Measurements from ENCODE around the gene RABL2A. TPM values are rescaled to one million over a fixed set of nuclear protein-coding genes. Genes with fewer than 3 reads are reported as not detected.
"Not testable (repeated sequence)": the region's sequence is repeated elsewhere in the genome, so short reads cannot be mapped to it uniquely, and the experiment has no call there.

The RABL2A gene
- total RNA-seq, 1 experiment from 2014 or later = 14.3 TPM

- H3K79me2 ChIP-seq (ENCODE audit: insufficient read depth, low read length); H3K4me2 ChIP-seq (ENCODE audit: low read length); H3K9me2 ChIP-seq (ENCODE audit: insufficient read depth); H3K9ac ChIP-seq (ENCODE audit: low read length); H3K9me3 ChIP-seq (ENCODE audit: control insufficient read depth in 1 of 2, insufficient read depth in 1 of 2, low read depth in 1 of 2, low read length in 2 of 2); CTCF ChIA-PET; H4K20me1 ChIP-seq (ENCODE audit: insufficient read depth); H3K4me3 ChIP-seq (replicated peaks in 1 of 2; ENCODE audit: low read depth in 1 of 2, low read length in 2 of 2); DNase-seq (ENCODE audit: low read depth, low spot score); POLR2A ChIA-PET; BruUV-seq (replicated peaks); intact Hi-C loops (cut with micrococcal nuclease); H3K27me3 ChIP-seq (ENCODE audit: insufficient read depth, low read length); H3K4me1 ChIP-seq (ENCODE audit: control insufficient read depth in 1 of 2, insufficient read depth in 2 of 2, low read length in 2 of 2); H3K27ac ChIP-seq (ENCODE audit: low read depth, low read length); ATAC-seq; RAD21 ChIA-PET (ENCODE audit: low non-redundant PET in 1 of 2, low total read pairs in 2 of 2, uncharacterized antibody in 2 of 2, unreplicated experiment in 2 of 2); H3K36me3 ChIP-seq (ENCODE audit: control insufficient read depth in 1 of 2, insufficient read depth in 2 of 2, low read length in 2 of 2); H2AFZ ChIP-seq (ENCODE audit: low read depth, low read length, poor library complexity, severe bottlenecking): not testable (repeated sequence)
Measured at GRCh38 chr2:113650834-113651815, 24.1 kb downstream of the RABL2A start.

- POLR2A ChIA-PET; intact Hi-C loops (cut with micrococcal nuclease); RAD21 ChIA-PET (ENCODE audit: low non-redundant PET in 1 of 2, low total read pairs in 2 of 2, uncharacterized antibody in 2 of 2, unreplicated experiment in 2 of 2): not testable (repeated sequence)
Measured at GRCh38 chr2:113652599-113652998, 25.5 kb downstream of the RABL2A start.

DNA sequence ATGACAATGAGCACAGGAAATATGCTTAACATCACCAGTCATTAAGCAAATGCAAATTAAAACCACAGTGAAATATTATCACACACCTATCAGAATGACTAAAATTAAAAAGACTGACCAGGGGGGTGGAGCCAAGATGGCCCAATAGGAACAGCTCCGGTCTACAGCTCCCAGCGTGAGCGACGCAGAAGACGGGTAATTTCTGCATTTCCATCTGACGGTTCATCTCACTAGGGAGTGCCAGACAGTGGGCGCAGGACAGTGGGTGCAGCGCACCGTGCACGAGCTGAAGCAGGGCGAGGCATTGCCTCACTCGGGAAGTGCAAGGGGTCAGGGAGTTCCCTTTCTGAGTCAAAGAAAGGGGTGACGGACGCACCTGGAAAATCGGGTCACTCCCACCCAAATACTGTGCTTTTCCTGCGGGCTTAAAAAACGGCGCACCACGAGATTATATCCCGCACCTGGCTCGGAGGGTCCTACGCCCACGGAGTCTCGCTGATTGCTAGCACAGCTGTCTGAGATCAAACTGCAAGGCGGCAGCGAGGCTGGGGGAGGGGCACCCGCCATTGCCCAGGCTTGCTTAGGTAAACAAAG is 29.1 kb downstream of the RABL2A start:
- RAD21 ChIA-PET (ENCODE audit: low non-redundant PET in 1 of 2, low total read pairs in 2 of 2, uncharacterized antibody in 2 of 2, unreplicated experiment in 2 of 2); H3K9ac ChIP-seq (ENCODE audit: low read length); H3K27ac ChIP-seq (ENCODE audit: low read depth, low read length); H3K4me2 ChIP-seq (ENCODE audit: low read length); H3K4me1 ChIP-seq (ENCODE audit: control insufficient read depth in 1 of 2, insufficient read depth in 2 of 2, low read length in 2 of 2); H4K20me1 ChIP-seq (ENCODE audit: insufficient read depth); H3K79me2 ChIP-seq (ENCODE audit: insufficient read depth, low read length); H3K36me3 ChIP-seq (ENCODE audit: control insufficient read depth in 1 of 2, insufficient read depth in 2 of 2, low read length in 2 of 2); H3K4me3 ChIP-seq (replicated peaks in 1 of 2; ENCODE audit: low read depth in 1 of 2, low read length in 2 of 2); ATAC-seq; intact Hi-C loops (cut with micrococcal nuclease); BruUV-seq (replicated peaks); H3K9me2 ChIP-seq (ENCODE audit: insufficient read depth); H2AFZ ChIP-seq (ENCODE audit: low read depth, low read length, poor library complexity, severe bottlenecking); H3K9me3 ChIP-seq (ENCODE audit: control insufficient read depth in 1 of 2, insufficient read depth in 1 of 2, low read depth in 1 of 2, low read length in 2 of 2); CTCF ChIA-PET; DNase-seq (ENCODE audit: low read depth, low spot score); POLR2A ChIA-PET; H3K27me3 ChIP-seq (ENCODE audit: insufficient read depth, low read length): not testable (repeated sequence)

More at GRCh38 chr2:113652599-113652998, 25.5 kb downstream of the RABL2A start:
- H3K9me2 ChIP-seq (ENCODE audit: insufficient read depth); H4K20me1 ChIP-seq (ENCODE audit: insufficient read depth); H3K4me2 ChIP-seq (ENCODE audit: low read length); BruUV-seq (replicated peaks); H2AFZ ChIP-seq (ENCODE audit: low read depth, low read length, poor library complexity, severe bottlenecking); H3K4me3 ChIP-seq (replicated peaks in 1 of 2; ENCODE audit: low read depth in 1 of 2, low read length in 2 of 2); H3K27me3 ChIP-seq (ENCODE audit: insufficient read depth, low read length); H3K36me3 ChIP-seq (ENCODE audit: control insufficient read depth in 1 of 2, insufficient read depth in 2 of 2, low read length in 2 of 2); H3K27ac ChIP-seq (ENCODE audit: low read depth, low read length); H3K9me3 ChIP-seq (ENCODE audit: control insufficient read depth in 1 of 2, insufficient read depth in 1 of 2, low read depth in 1 of 2, low read length in 2 of 2); H3K9ac ChIP-seq (ENCODE audit: low read length); DNase-seq (ENCODE audit: low read depth, low spot score); CTCF ChIA-PET; H3K4me1 ChIP-seq (ENCODE audit: control insufficient read depth in 1 of 2, insufficient read depth in 2 of 2, low read length in 2 of 2); H3K79me2 ChIP-seq (ENCODE audit: insufficient read depth, low read length); ATAC-seq: not testable (repeated sequence)

DNA sequence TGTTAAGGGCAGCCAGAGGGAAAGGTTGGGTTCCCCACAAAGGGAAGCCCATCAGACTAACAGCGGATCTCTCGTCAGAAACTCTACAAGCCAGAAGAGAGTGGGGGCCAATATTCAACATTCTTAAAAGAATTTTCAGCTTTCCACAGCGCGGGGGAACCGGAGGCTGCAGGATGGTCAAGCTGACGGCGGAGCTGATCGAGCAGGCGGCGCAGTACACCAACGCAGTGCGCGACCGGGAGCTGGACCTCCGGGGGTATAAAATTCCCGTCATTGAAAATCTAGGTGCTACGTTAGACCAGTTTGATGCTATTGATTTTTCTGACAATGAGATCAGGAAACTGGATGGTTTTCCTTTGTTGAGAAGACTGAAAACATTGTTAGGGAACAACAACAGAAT is 30.7 kb downstream of the RABL2A start:
- H3K9me2 ChIP-seq (ENCODE audit: insufficient read depth); BruUV-seq (replicated peaks); H3K4me1 ChIP-seq (ENCODE audit: control insufficient read depth in 1 of 2, insufficient read depth in 2 of 2, low read length in 2 of 2); DNase-seq (ENCODE audit: low read depth, low spot score); H3K4me2 ChIP-seq (ENCODE audit: low read length); H3K79me2 ChIP-seq (ENCODE audit: insufficient read depth, low read length); H3K4me3 ChIP-seq (replicated peaks in 1 of 2; ENCODE audit: low read depth in 1 of 2, low read length in 2 of 2); H3K27me3 ChIP-seq (ENCODE audit: insufficient read depth, low read length); H3K9ac ChIP-seq (ENCODE audit: low read length); H2AFZ ChIP-seq (ENCODE audit: low read depth, low read length, poor library complexity, severe bottlenecking); H4K20me1 ChIP-seq (ENCODE audit: insufficient read depth); H3K27ac ChIP-seq (ENCODE audit: low read depth, low read length); H3K9me3 ChIP-seq (ENCODE audit: control insufficient read depth in 1 of 2, insufficient read depth in 1 of 2, low read depth in 1 of 2, low read length in 2 of 2); ATAC-seq; CTCF ChIA-PET; POLR2A ChIA-PET; intact Hi-C loops (cut with micrococcal nuclease); H3K36me3 ChIP-seq (ENCODE audit: control insufficient read depth in 1 of 2, insufficient read depth in 2 of 2, low read length in 2 of 2); RAD21 ChIA-PET (ENCODE audit: low non-redundant PET in 1 of 2, low total read pairs in 2 of 2, uncharacterized antibody in 2 of 2, unreplicated experiment in 2 of 2): not testable (repeated sequence)

All from HCT116 (cell line).